LNCaP clone FGC (cell line): ENCODE measurements around the gene KRT25.
"Not testable (repeated sequence)": the region's sequence is repeated elsewhere in the genome, so short reads cannot be mapped to it uniquely, and the experiment has no call there.

Experiments used
- DNase-seq: peaks from one replicate; pipeline ENCODE4 v3.0.0-alpha.2; 2011; ENCODE audit warnings: low read depth
- H3K4me3 ChIP-seq: 2 replicates; pipeline ENCODE4 v1.5.1; 2011; ENCODE audit warnings: mild to moderate bottlenecking, low read depth, low read length, control low read depth
- TF ChIP-seq, protein P1 (sequence below): IDR thresholded peaks from 2 replicates; pipeline ENCODE4 v1.5.1; 2012; ENCODE audit warnings: mild to moderate bottlenecking; ENCODE audit not compliant: control insufficient read depth, insufficient read depth; ENCODE audit errors: extremely low read depth

Gene KRT25

DNA sequence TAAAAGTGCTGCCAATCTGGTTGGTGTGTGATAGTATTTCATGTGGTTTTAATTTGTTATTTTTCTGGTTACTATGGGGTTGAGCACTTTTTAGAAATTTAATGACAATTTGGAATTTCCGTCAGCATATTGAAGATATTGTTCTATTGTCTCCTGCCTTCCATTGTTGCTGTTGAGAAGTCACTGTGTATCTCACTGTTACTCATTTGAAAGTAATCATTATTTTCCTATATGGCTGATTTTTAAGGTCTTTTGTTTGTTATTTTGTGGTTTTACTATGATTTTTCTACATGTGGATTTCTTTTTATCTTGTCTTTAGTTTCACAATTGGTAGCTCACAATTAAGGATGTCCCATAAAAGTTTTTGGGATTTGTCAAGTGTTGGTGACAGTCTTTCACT lies 8.6 kb upstream of the KRT25 start:
- no peak for DNase-seq
- no peak overlapping the region for H3K4me3 ChIP-seq
- TF ChIP-seq, protein P1, sequence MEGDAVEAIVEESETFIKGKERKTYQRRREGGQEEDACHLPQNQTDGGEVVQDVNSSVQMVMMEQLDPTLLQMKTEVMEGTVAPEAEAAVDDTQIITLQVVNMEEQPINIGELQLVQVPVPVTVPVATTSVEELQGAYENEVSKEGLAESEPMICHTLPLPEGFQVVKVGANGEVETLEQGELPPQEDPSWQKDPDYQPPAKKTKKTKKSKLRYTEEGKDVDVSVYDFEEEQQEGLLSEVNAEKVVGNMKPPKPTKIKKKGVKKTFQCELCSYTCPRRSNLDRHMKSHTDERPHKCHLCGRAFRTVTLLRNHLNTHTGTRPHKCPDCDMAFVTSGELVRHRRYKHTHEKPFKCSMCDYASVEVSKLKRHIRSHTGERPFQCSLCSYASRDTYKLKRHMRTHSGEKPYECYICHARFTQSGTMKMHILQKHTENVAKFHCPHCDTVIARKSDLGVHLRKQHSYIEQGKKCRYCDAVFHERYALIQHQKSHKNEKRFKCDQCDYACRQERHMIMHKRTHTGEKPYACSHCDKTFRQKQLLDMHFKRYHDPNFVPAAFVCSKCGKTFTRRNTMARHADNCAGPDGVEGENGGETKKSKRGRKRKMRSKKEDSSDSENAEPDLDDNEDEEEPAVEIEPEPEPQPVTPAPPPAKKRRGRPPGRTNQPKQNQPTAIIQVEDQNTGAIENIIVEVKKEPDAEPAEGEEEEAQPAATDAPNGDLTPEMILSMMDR = no peak

- DNase-seq = no peak
- H3K4me3 ChIP-seq = no peak overlapping the region
- TF ChIP-seq, protein P1 = no peak
Observed at GRCh38 chr17:40760105-40761016, 5.2 kb upstream of the KRT25 start.

DNA sequence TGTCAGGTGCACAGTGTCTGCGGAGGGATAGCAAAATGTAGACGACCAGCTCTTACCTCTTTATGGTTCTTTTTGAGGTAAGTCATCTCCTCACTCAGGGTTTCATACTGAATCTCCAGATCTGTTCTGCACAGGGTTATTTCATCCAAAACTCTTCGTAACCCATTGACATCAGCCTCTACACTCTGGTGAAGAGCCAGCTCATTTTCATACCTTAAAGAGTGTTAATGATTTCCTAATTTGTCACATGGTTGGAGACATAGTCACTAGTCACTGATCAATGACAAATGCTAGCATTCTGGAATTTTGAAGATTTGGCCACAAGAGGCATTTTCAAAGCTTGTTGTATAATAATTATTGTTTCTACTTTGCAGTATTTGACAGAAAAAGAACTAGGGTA lies 1.3 kb downstream of the KRT25 start:
- no peak overlapping the region for H3K4me3 ChIP-seq
- TF ChIP-seq, protein P1 = no peak
- DNase-seq = no peak

GRCh38 chr17:40751065-40751464 lies 4.1 kb downstream of the KRT25 start:
- no peak overlapping the region for H3K4me3 ChIP-seq
- TF ChIP-seq, protein P1 = no peak
- DNase-seq = no peak

DNA sequence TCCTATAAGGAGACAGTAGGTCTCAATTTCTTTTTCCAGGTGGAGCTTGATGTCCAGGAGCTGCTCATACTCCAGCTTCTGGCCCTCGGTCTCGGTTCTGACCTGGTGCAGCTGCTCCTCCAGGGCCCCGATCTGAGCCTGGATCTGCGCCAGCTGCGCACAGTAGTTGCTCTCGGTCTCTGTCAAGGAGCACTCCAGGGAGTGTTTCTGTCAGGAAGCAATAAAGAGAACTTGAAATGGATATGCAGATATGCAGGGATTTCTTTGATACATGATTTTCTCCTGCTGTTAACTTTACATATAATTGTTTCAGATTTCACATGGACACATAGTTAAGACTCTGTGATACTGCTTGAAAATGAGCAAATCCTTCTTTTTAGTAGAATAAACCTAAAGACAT lies 4.7 kb downstream of the KRT25 start:
- TF ChIP-seq, protein P1 = no peak
- H3K4me3 ChIP-seq = no peak overlapping the region
- no peak for DNase-seq

- not testable (repeated sequence) for H3K4me3 ChIP-seq, DNase-seq
Observed at GRCh38 chr17:40748666-40749065, 6.5 kb downstream of the KRT25 start.

DNA sequence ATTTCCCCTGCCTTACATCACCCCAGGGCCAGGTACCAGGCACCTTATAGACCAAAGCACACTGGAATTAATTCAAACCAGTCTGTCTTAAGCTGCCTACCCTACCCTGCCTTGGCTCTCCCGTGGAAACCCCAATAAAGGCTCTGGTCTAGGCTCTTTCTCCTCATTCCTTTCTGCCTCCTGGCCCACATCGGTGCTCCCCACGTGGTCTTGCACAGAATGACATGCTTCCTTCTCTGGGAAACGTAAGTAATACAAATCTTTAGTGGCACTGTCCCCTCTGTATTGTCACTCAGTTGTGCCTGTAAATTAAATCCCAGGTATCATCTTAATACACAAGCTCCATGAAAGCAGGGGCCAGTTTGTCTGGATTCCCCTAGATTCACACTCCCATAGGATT lies 16.6 kb downstream of the KRT25 start:
- TF ChIP-seq, protein P1 = no peak
- no peak overlapping the region for H3K4me3 ChIP-seq
- DNase-seq = no peak
